Osteoblast (primary cell): ENCODE results near the gene MYCBPAP. TPM values are rescaled to one million over a fixed set of nuclear protein-coding genes. Genes with fewer than 3 reads are reported as not detected.

ENCODE experiments used
- DNase-seq: peaks from one replicate; pipeline ENCODE4 v3.0.0; 2011; ENCODE audit warnings: low spot score, mixed read lengths; ENCODE audit not compliant: insufficient read length; ENCODE audit errors: missing footprints
- H2AFZ ChIP-seq: 2 replicates; pipeline ENCODE4 v1.6.0; 2011; ENCODE audit warnings: mild to moderate bottlenecking, low read length
- H3K27ac ChIP-seq: 2 replicates; pipeline ENCODE4 v1.5.1; 2011; ENCODE audit warnings: mild to moderate bottlenecking, low read depth, low read length, moderate library complexity
- H3K27me3 ChIP-seq: 2 replicates; pipeline ENCODE4 v1.6.0; 2012; ENCODE audit warnings: mild to moderate bottlenecking, control low read depth, inconsistent platforms, low read length, moderate library complexity; ENCODE audit not compliant: insufficient read depth
- H3K36me3 ChIP-seq: 2 replicates; pipeline ENCODE4 v1.5.1; 2011; ENCODE audit warnings: mild to moderate bottlenecking, low read length, control low read depth, moderate library complexity; ENCODE audit not compliant: insufficient read depth
- H3K4me1 ChIP-seq: 2 replicates; pipeline ENCODE4 v1.5.1; 2011; ENCODE audit warnings: mild to moderate bottlenecking, low read length, control low read depth, moderate library complexity; ENCODE audit not compliant: insufficient read depth
- H3K4me2 ChIP-seq: 2 replicates; pipeline ENCODE4 v1.6.0; 2011; ENCODE audit warnings: mild to moderate bottlenecking, low read length; ENCODE audit not compliant: insufficient read depth
- H3K4me3 ChIP-seq: fragments of 200-600 bp; sonication (generic); 3 replicates; pipeline ENCODE4 v1.5.1; 2012; ENCODE audit warnings: mild to moderate bottlenecking, low read length, inconsistent platforms; ENCODE audit not compliant: insufficient read depth
- H3K79me2 ChIP-seq: 2 replicates; pipeline ENCODE4 v1.6.0; 2012; ENCODE audit warnings: mild to moderate bottlenecking, low read length, control low read depth, inconsistent platforms; ENCODE audit not compliant: insufficient read depth
- H3K9me3 ChIP-seq: 2 replicates; pipeline ENCODE4 v1.5.1; 2011; ENCODE audit warnings: low read depth, low read length, control low read depth
- H4K20me1 ChIP-seq: 2 replicates; pipeline ENCODE4 v1.6.0; 2012; ENCODE audit warnings: mild to moderate bottlenecking, low read length, control low read depth; ENCODE audit not compliant: insufficient read depth
- total RNA-seq: library from RNA; depleted of rRNA; stranded (reverse); fragments of >200 nt; gene quantifications from 2 replicates; pipeline ENCODE4 v1.2.3, GENCODE V29; 2012
- TF ChIP-seq, protein P1 (sequence below): IDR thresholded peaks from 2 replicates; pipeline ENCODE4 v1.5.1; 2011; ENCODE audit warnings: mild to moderate bottlenecking, low read depth, low read length, moderate library complexity; ENCODE audit errors: extremely low read depth

Gene MYCBPAP
- total RNA-seq, 1 donor = 0.36 TPM

GRCh38 chr17:50467114-50467854 is 41.0 kb upstream of the MYCBPAP start:
- Histone ChIP-seq H3K4me2 (no peak overlapping the region), H3K27me3 (peaks cover 34% of the 10 kb centered on the region), H3K4me3 (no peak overlapping the region), H3K27ac (no peak overlapping the region), H2AFZ (no peak overlapping the region), H3K79me2 (no peaks in the 10 kb centered on the region), H4K20me1 (peaks cover 12% of the 10 kb centered on the region), H3K36me3 (peaks cover 7% of the 10 kb centered on the region), H3K9me3 (no peaks in the 10 kb centered on the region), H3K4me1 (peaks cover 3% of the 10 kb centered on the region)
- DNase-seq = peak; percentile 87
- TF ChIP-seq, protein P1, sequence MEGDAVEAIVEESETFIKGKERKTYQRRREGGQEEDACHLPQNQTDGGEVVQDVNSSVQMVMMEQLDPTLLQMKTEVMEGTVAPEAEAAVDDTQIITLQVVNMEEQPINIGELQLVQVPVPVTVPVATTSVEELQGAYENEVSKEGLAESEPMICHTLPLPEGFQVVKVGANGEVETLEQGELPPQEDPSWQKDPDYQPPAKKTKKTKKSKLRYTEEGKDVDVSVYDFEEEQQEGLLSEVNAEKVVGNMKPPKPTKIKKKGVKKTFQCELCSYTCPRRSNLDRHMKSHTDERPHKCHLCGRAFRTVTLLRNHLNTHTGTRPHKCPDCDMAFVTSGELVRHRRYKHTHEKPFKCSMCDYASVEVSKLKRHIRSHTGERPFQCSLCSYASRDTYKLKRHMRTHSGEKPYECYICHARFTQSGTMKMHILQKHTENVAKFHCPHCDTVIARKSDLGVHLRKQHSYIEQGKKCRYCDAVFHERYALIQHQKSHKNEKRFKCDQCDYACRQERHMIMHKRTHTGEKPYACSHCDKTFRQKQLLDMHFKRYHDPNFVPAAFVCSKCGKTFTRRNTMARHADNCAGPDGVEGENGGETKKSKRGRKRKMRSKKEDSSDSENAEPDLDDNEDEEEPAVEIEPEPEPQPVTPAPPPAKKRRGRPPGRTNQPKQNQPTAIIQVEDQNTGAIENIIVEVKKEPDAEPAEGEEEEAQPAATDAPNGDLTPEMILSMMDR = no peak

GRCh38 chr17:50467855-50468303 is 40.4 kb upstream of the MYCBPAP start:
- H3K4me3 ChIP-seq = no peak overlapping the region
- no peaks in the 10 kb centered on the region for H3K79me2 ChIP-seq
- no peaks in the 10 kb centered on the region for H3K9me3 ChIP-seq
- TF ChIP-seq, protein P1 = no peak
- H3K4me2 ChIP-seq = no peak overlapping the region
- peaks cover 34% of the 10 kb centered on the region for H3K27me3 ChIP-seq
- peaks cover 12% of the 10 kb centered on the region for H4K20me1 ChIP-seq
- peaks cover 7% of the 10 kb centered on the region for H3K36me3 ChIP-seq
- H3K4me1 ChIP-seq = peaks cover 3% of the 10 kb centered on the region
- no peak overlapping the region for H3K27ac ChIP-seq
- DNase-seq = peak; percentile 91
- H2AFZ ChIP-seq = no peak overlapping the region

DNA sequence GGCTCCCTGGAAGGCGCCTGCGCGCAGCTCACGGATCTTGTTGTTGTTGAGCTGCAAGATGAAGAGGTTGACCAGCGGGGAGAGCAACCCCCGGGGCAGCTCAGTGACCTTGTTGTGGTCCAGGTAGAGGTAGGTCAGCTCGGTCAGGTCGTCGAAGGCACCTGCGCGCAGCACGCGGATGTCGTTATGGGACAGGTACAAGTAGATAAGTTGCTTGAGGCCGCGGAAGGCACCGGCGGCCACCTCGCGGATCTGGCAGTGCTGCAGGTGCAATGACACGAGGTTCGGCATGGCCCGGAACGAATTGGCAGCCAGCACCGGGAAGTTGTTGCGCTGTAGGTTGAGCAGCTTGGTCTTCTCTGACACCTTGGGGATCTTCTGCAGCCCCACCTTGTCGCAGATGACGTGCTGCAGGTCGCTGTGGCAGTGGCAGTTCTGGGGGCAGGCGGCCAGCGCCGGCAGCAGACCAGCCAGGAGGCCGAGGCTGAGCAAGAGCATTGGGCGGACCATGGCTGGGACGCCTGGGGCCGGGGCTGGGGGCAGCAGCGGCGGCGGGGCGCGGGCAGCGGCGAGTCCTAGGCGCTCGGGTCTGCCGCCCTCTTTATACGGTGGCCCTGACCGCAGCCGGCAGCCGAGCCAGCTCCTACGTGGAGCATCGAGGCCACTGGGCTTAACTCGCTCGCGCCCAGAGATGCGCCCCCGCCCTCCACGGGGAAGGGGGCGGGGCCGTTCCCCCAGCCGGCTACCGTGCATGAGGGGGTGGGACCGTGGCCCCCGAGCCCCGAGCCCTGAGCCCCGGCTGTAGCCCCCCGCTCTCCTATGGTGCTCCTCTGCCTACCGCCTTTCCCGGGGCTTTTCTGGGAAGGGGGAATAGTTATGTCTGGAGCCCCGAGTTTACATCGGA is 39.7 kb upstream of the MYCBPAP start, which contains the start of gene CHAD:
Gene CHAD (minus strand): TSS at position 577 of the 904 bp plus-strand sequence. CDS start 67 bp downstream, at position 510.
- Histone ChIP-seq H3K4me1 (peaks cover 3% of the 10 kb centered on the region), H4K20me1 (peaks cover 12% of the 10 kb centered on the region), H3K9me3 (no peaks in the 10 kb centered on the region), H3K36me3 (peaks cover 7% of the 10 kb centered on the region), H2AFZ (no peak within 1 kb of the TSS), H3K79me2 (no peaks in the 10 kb centered on the region), H3K4me3 (peak within 1 kb of the TSS; percentile 59), H3K27ac (no peak within 1 kb of the TSS), H3K4me2 (peak within 1 kb of the TSS; percentile 63), H3K27me3 (peaks cover 34% of the 10 kb centered on the region)
- DNase-seq = peak; percentile 94
- TF ChIP-seq, protein P1 = no peak

DNA sequence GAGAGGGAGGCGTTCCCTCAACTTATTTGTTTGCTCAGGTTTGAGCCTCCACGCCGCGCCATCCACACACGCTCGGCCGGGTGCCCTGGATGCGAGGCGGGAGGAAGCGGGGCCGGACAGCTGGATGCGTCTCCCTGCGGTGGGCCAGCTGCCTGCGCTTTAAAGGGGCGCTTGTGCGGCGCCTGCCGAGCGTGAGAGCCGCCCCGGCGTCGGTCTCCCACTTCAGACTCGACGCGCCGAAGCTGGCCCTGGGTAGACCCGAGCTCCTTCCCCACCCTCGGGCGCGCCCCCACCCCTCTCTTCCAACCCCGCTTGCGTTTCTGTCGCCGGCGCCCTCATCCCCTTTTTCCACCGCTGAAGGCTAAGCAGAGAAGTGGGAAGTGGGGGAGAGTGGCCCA is 39.0 kb upstream of the MYCBPAP start:
- H3K4me3 ChIP-seq = peak overlapping the region; percentile 59
- H3K79me2 ChIP-seq = no peaks in the 10 kb centered on the region
- peak; percentile 90 for DNase-seq
- H3K4me1 ChIP-seq = peaks cover 3% of the 10 kb centered on the region
- no peak overlapping the region for H3K27ac ChIP-seq
- H2AFZ ChIP-seq = no peak overlapping the region
- peaks cover 9% of the 10 kb centered on the region for H3K36me3 ChIP-seq
- no peaks in the 10 kb centered on the region for H3K9me3 ChIP-seq
- H3K27me3 ChIP-seq = peaks cover 34% of the 10 kb centered on the region
- TF ChIP-seq, protein P1 = no peak
- peaks cover 12% of the 10 kb centered on the region for H4K20me1 ChIP-seq
- H3K4me2 ChIP-seq = peak overlapping the region; percentile 63
